DND-41 (cell line): ENCODE data around the gene TMEM9B.

Experiments
- ATAC-seq: fragments of 200-7000 bp; cut with Tn5 transposase; 3 replicates; pipeline ENCODE4 v1.9.1; 2021; ENCODE audit warnings: low read depth; ENCODE audit not compliant: insufficient read depth
- DNase-seq: peaks from one replicate; pipeline ENCODE4 v3.0.0-alpha.2; 2020
- H2AFZ ChIP-seq: 2 replicates; pipeline ENCODE4 v1.6.0; 2012; ENCODE audit warnings: low read depth, low read length
- H3K27ac ChIP-seq: 2 replicates; pipeline ENCODE4 v1.5.1; 2012; ENCODE audit warnings: low read length, inconsistent platforms
- H3K27me3 ChIP-seq: fragments of 200-600 bp; sonication (generic); 2 replicates; pipeline ENCODE4 v1.6.0; 2012; ENCODE audit warnings: low read length, mild to moderate bottlenecking, inconsistent platforms; ENCODE audit not compliant: insufficient read depth, poor library complexity
- H3K36me3 ChIP-seq: 2 replicates; pipeline ENCODE4 v1.5.1; 2012; ENCODE audit warnings: low read length, inconsistent platforms; ENCODE audit not compliant: insufficient read depth
- H3K4me1 ChIP-seq: 2 replicates; pipeline ENCODE4 v1.5.1; 2012; ENCODE audit warnings: mild to moderate bottlenecking, low read length; ENCODE audit not compliant: insufficient read depth
- H3K4me2 ChIP-seq: 2 replicates; pipeline ENCODE4 v1.6.0; 2012; ENCODE audit warnings: mild to moderate bottlenecking, moderate library complexity, low read length, inconsistent platforms; ENCODE audit not compliant: insufficient read depth
- H3K4me3 ChIP-seq, 2 experiments: fragments of 200-600 bp in 1 of 2; shearing (Covaris generic) in 1 of 2; 2 replicates each; pipeline ENCODE4 v1.5.1; 2012 to 2016; ENCODE audit warnings: inconsistent platforms in 2 of 2, low read length in 2 of 2, mild to moderate bottlenecking in 2 of 2, low read depth in 1 of 2, moderate library complexity in 1 of 2
- H3K79me2 ChIP-seq: 2 replicates; pipeline ENCODE4 v1.6.0; 2012; ENCODE audit warnings: low read length, inconsistent platforms; ENCODE audit not compliant: insufficient read depth
- H3K9ac ChIP-seq: 2 replicates; pipeline ENCODE4 v1.6.0; 2012; ENCODE audit warnings: low read depth, mild to moderate bottlenecking, inconsistent platforms, low read length, moderate library complexity
- H3K9me3 ChIP-seq: 2 replicates; pipeline ENCODE4 v1.5.1; 2012; ENCODE audit warnings: low read length, moderate library complexity, mild to moderate bottlenecking, inconsistent platforms; ENCODE audit not compliant: insufficient read depth, severe bottlenecking
- H4K20me1 ChIP-seq: 2 replicates; pipeline ENCODE4 v1.6.0; 2012; ENCODE audit warnings: low read length; ENCODE audit not compliant: insufficient read depth
- CTCF ChIP-seq: IDR thresholded peaks from 2 replicates; pipeline ENCODE4 v1.5.1; 2012; ENCODE audit warnings: borderline replicate concordance, low read length, moderate library complexity, mild to moderate bottlenecking; ENCODE audit not compliant: poor library complexity, severe bottlenecking; ENCODE audit errors: extremely low read depth
- EZH2 ChIP-seq: IDR thresholded peaks from 3 replicates; pipeline ENCODE4 v1.6.1; 2012; ENCODE audit warnings: borderline replicate concordance, low read depth, mild to moderate bottlenecking, moderate library complexity, low read length, inconsistent platforms; ENCODE audit not compliant: severe bottlenecking

The TMEM9B gene

GRCh38 chr11:9008011-9008550 lies 43.8 kb upstream of the TMEM9B start:
- Histone ChIP-seq H3K9ac (no peak overlapping the region), H3K4me2 (no peak overlapping the region), H3K27me3 (peaks cover 24% of the 10 kb centered on the region), H3K4me1 (no peaks in the 10 kb centered on the region), H3K79me2 (no peaks in the 10 kb centered on the region), H3K36me3 (no peaks in the 10 kb centered on the region), H3K9me3 (no peaks in the 10 kb centered on the region), H2AFZ (no peak overlapping the region), H3K27ac (no peak overlapping the region), H3K4me3 (no peak overlapping the region), H4K20me1 (no peaks in the 10 kb centered on the region)
- ATAC-seq, result no peak
- TF ChIP-seq EZH2, result no peak
- TF ChIP-seq CTCF, result no peak
- no peak for DNase-seq

DNA sequence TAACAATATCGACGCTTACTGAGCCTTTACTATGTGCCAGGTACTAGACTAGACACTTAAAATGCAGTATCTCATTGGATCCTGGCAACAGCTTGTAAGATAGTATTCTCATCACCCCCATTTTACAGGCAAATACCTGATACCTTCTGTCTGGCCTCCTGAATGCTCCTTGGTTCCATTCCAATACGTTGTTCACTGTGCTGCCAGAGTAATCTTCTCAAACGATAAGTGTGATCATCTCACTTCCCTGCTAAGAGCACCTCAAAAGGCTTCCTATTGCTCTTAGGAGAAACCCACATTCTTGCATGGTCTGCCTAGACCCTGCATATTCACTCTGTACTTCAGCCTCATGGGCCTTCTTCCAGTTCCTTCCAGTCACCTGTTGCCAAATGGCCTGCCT lies 40.8 kb upstream of the TMEM9B start:
- no peaks in the 10 kb centered on the region for H3K9me3 ChIP-seq
- H3K27ac ChIP-seq, result no peak overlapping the region
- ATAC-seq (no peak), DNase-seq (no peak)
- no peaks in the 10 kb centered on the region for H3K79me2 ChIP-seq
- TF ChIP-seq CTCF, result no peak
- TF ChIP-seq EZH2, result no peak
- peaks cover 44% of the 10 kb centered on the region for H3K27me3 ChIP-seq
- H2AFZ ChIP-seq, result no peak overlapping the region
- H3K4me3 ChIP-seq, result no peak overlapping the region
- no peak overlapping the region for H3K9ac ChIP-seq
- H3K4me1 ChIP-seq, result no peaks in the 10 kb centered on the region
- H3K36me3 ChIP-seq, result no peaks in the 10 kb centered on the region
- no peak overlapping the region for H3K4me2 ChIP-seq
- no peaks in the 10 kb centered on the region for H4K20me1 ChIP-seq

- no peak overlapping the region for H2AFZ ChIP-seq
- peaks cover 44% of the 10 kb centered on the region for H3K27me3 ChIP-seq
- DNase-seq (no peak), ATAC-seq (no peak)
- H4K20me1 ChIP-seq, result no peaks in the 10 kb centered on the region
- H3K27ac ChIP-seq, result no peak overlapping the region
- no peaks in the 10 kb centered on the region for H3K4me1 ChIP-seq
- TF ChIP-seq EZH2 (no peak), CTCF (no peak)
- H3K4me2 ChIP-seq, result no peak overlapping the region
- no peak overlapping the region for H3K9ac ChIP-seq
- H3K9me3 ChIP-seq, result no peaks in the 10 kb centered on the region
- H3K79me2 ChIP-seq, result no peaks in the 10 kb centered on the region
- no peaks in the 10 kb centered on the region for H3K36me3 ChIP-seq
- no peak overlapping the region for H3K4me3 ChIP-seq
Observed at GRCh38 chr11:9004183-9004926, 40.1 kb upstream of the TMEM9B start.
